Mesenteric fat pad (tissue), 1 donor: ENCODE measurements around the gene CDR2. TPM values are rescaled to one million over a fixed set of nuclear protein-coding genes. Genes with fewer than 3 reads are reported as not detected.
"Not testable (repeated sequence)": the region's sequence is repeated elsewhere in the genome, so short reads cannot be mapped to it uniquely, and the experiment has no call there.

Source experiments
- DNase-seq: peaks from one replicate; pipeline ENCODE4 v3.0.0-alpha.2; 2020; ENCODE audit warnings: low spot score
- total RNA-seq: library from RNA; stranded (reverse); fragmentation: NEBNext Ultra II Directional; extraction: Animal tissue kit (Norgen Biotek cat#: 25700); gene quantifications from one replicate; pipeline ENCODE4 v1.2.1, GENCODE V29; 2021
- donor health status: DM: yes; HTN: yes; CAD: no.

CDR2 gene
- total RNA-seq, 1 donor from 2014 or later, result 24.8 TPM

DNA sequence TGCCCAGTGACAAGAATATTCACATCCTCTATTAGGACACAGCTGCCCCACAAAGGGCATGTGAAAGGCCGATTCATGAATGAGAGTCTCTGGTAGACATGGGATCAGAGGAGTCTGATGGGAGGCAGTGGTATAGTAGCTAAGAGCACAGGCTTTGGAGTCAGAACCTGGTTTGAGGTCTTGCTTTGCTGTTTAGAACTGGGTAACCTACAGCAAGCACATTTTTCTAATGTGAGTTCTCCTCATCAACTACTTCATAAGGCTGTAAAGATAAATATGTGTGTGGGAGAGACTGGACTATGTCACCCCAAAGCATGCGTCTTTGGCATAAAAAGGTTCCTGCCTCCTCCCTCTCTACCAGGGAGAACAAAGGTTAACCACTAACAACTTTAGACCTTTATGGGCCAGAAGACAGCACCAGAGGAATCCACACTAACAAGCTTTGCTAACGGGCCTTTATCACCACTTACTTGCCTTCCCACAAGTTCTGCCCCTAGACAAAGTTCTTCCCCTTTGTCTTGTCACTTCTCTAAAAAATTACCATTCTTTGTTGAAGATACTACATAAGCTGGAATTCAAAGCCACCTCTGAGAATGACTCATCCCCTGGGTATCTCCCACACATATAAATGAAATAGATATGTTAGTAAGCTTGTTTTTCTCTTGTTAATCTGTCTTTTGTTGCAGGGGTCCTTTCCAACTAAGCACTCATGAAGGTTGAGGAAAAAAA, 21.1 kb downstream of the CDR2 start:
- no peak for DNase-seq

GRCh38 chr16:22352723-22353122, 21.7 kb downstream of the CDR2 start:
- DNase-seq, result no peak

DNA sequence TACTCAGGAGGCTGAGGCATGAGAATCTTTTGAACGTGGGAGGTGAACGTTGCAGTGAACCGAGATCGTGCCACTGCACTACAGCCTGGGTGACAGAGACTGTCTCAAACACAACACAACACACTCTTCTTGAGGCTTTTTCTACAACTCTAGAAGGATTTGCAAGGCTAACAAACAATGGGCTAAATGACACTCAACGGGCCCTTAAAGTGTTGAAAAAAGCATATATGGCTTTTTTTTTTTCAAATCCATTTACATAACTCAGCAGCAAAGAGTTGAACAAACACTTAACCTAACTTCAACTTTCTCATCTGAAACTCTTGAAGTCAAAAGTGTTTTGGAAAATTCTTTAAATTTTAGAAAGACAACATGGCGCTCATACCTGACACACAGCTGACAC, 22.3 kb downstream of the CDR2 start:
- no peak for DNase-seq

DNA sequence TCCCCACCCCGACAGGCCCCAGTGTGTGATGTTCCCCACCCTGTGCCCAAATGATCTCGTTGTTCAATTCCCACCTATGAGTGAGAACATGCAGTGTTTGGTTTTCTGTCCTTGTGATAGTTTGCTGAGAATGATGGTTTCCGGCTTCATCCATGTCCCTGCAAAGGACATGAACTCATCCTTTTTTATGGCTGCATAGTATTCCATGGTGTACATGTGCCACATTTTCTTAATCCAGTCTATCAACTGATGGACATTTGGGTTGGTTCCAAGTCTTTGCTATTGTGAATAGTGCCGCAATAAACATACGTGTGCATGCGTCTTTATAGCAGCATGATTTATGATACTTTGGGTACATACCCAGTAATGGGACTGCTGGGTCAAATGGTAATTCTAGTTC, 23.4 kb downstream of the CDR2 start:
- not testable (repeated sequence) for DNase-seq

GRCh38 chr16:22348291-22348690, 26.1 kb downstream of the CDR2 start:
- no peak for DNase-seq

GRCh38 chr16:22347100-22347820, 27.2 kb downstream of the CDR2 start:
- DNase-seq, result no peak

DNA sequence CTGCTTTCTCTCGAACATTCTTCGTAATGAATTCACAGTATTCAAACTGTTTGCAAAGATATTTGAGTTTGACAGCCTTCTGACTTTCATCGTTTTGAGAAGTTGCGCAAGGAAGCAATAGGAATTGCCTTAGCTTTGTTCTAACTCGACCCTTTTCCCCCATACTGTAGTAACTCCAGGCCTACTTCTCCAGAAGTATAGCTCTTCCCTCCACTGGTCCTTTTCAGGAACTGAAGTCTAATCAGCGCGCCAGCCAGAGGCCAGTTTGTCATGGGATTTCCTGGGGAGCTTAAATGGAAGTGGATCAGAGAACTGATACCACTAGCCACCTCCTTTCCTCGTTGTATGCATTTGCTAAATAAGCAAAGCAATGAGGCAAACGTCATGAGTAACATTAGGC, 27.9 kb downstream of the CDR2 start:
- DNase-seq, result no peak

GRCh38 chr16:22342082-22342481, 32.3 kb downstream of the CDR2 start:
- no peak for DNase-seq

GRCh38 chr16:22340945-22341344, 33.5 kb downstream of the CDR2 start:
- DNase-seq, result no peak

GRCh38 chr16:22337849-22338635, 36.4 kb downstream of the CDR2 start:
- no peak for DNase-seq

DNA sequence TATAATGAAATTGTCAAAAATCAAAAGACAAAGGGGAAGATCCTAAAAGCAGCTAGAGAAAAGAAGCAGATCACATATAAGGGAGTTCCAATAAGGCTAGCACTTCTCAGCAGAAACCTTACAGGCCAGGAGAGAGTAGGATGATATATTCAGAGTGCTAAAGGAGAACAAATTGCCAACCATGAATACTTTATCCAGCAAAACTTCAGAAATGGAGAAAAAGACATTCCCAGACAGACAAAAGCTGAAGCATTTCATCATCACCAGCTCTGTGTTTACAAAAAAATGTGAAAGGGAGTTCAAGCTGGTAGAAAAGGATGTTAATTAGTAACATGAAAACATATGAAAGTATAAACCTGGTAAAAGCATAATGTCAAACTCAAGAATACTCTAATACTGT, 37.4 kb downstream of the CDR2 start:
- no peak for DNase-seq

- DNase-seq, result no peak
These were observed 37.8 kb downstream of the CDR2 start for GRCh38 chr16:22336581-22336980.

DNA sequence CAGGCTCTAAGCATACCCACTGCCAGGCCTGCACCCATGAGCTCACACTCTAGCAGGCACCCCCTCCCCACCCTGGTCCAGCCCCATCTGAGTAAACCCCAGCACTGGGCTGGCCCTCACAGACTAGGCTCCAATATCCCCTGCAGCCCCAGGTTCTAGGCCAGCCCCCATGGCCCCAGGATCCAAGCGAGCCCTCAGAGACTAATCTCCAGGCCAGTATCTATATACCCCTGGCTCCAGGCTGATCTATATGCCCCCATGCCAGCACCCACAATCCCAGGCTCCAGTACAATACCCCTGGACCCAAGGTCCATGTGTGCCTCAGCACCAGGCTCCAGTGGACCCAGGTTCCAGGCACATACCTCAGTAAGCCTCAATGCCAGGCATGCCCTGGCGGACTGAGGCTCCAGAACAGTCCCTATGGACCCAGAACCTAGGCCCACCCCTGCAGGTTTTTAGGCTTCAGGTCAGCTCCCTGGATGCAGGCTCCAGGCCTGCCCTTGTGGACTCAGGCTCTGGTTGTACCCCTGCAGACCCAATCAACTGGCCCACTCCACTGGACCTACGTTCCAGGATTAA, 38.7 kb downstream of the CDR2 start:
- DNase-seq, result no peak

DNA sequence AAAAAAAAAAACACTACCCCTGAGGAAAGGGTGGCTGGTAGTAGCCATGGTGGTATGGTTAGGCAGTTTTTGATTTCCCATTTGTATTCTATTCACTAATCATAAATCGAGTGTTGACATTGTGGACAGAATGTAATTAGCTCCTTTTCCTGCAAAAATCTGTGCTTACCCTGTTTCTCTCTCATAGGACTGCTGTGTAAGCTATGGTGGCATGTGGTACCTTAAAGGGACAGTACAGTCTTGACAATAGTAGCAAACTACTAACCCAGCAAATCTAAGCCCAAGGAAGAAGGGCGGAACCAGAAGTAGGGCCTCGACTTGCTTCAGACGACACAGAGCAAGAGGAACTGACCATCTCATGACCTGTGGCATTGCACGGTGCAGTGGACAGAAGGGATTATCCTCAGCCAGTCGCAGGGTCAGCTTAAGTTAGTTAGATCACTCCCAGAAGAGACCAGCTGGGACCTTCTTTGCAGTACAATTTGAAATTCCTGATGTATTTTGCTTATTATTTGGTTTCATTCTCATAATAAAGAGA, 40.9 kb downstream of the CDR2 start:
- no peak for DNase-seq

- no peak for DNase-seq
These were observed 44.1 kb downstream of the CDR2 start for GRCh38 chr16:22330326-22330725.

GRCh38 chr16:22329199-22329695, 45.2 kb downstream of the CDR2 start:
- DNase-seq, result no peak

GRCh38 chr16:22328081-22328725, 46.2 kb downstream of the CDR2 start:
- no peak for DNase-seq

- peak; percentile 64 for DNase-seq
These were observed 47.0 kb downstream of the CDR2 start for GRCh38 chr16:22327446-22327775.

- peak; percentile 62 for DNase-seq
These were observed 47.5 kb downstream of the CDR2 start for GRCh38 chr16:22326771-22327445.

DNA sequence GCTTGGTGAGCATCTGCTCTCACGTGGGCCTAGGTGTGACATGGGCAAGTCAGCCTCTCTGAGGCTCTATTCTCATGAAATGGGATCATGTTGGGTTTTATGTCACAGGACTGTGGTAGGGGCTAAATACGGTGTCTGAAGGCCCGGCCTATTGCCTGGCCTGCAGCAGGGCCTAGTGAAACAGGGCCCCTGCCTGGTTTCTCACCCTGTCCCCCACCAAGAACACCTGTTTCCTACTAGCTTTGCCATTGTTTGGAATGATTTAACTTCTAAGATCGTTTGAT, 48.1 kb downstream of the CDR2 start:
- peak; percentile 53 for DNase-seq
